HG03442 (cell line): Measurements from ENCODE around the gene C5AR1.
"Not testable (repeated sequence)": the region's sequence is repeated elsewhere in the genome, so short reads cannot be mapped to it uniquely, and the experiment has no call there.

Experiments used
- ATAC-seq: cut with Tn5 transposase; IDR thresholded peaks from one replicate; pipeline ENCODE4 v1.9.1; 2021; ENCODE audit warnings: mild to moderate bottlenecking, moderate library complexity; ENCODE audit not compliant: unreplicated experiment

C5AR1 gene

DNA sequence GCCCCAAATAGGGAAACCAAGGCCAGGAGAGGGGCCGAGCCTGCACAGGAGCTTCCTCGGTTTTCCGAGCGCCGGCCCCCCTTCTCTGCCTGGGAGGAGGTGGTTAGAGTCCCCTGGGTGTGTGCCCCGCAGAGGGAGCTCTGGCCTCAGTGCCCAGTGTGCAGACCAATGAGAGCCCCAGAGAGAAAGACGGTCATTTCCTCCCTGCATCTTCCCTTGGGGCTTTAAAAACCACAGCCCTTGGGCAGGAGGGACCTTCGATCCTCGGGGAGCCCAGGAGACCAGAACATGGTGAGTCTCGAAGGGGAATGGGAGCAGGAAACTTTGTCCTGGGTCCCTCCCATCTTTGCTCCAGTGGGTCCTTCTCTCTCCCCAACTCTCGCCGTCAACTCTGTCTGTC, at the start of gene C5AR1:
Gene C5AR1, plus strand, starts transcription at position 254 of the 400 bp plus-strand sequence. Its CDS starts 35 bp downstream, at position 289.
- no peak for ATAC-seq

- ATAC-seq = no peak
These were observed 49.2 kb upstream of the C5AR1 start for GRCh38 chr19:47260476-47260875.

- ATAC-seq = peak; percentile 40
These were observed 47.5 kb upstream of the C5AR1 start for GRCh38 chr19:47261946-47262793.

GRCh38 chr19:47264629-47265028, 45.0 kb upstream of the C5AR1 start:
- ATAC-seq = no peak

GRCh38 chr19:47266401-47266941, 43.2 kb upstream of the C5AR1 start:
- no peak for ATAC-seq

GRCh38 chr19:47267350-47267759, 42.3 kb upstream of the C5AR1 start:
- ATAC-seq = no peak

DNA sequence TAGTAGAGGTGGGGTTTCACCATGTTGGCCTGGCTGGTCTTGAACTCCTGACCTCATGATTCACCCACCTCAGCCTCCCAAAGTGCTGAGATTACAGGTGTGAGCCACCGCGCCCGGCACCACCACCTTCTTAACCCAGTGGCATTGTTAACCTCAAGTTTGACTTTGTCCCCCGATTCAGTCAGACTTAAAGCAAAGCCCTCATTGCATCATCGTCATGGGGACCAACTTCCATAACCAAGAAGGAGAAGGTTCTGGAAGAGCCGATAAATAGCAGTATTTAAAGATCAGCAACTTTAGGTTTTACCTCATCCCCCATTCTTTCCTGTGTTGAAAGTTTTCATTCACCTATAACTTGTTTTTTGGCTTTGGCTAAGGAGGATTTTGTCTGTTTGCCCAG, 41.6 kb upstream of the C5AR1 start:
- ATAC-seq = no peak

DNA sequence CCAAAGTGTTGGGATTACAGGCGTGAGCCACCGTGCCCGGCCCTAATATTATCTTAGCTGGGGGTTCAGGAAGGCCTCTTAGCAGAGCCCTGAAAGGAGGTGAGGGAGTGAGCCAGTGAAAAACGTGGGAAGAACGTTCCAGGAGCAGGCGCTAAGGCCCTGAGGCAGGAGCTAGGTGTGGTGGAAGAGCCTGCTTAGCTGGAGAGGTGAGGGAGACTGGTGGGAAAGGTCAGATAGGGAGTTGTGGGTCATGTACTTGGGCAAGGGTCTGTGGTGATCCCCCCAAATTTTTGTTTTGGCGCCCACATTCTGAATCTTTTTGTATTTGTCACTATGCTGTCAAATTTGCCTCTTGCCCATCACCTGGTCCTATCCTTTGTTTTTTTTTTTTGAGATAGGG, 40.1 kb upstream of the C5AR1 start:
- ATAC-seq = no peak

DNA sequence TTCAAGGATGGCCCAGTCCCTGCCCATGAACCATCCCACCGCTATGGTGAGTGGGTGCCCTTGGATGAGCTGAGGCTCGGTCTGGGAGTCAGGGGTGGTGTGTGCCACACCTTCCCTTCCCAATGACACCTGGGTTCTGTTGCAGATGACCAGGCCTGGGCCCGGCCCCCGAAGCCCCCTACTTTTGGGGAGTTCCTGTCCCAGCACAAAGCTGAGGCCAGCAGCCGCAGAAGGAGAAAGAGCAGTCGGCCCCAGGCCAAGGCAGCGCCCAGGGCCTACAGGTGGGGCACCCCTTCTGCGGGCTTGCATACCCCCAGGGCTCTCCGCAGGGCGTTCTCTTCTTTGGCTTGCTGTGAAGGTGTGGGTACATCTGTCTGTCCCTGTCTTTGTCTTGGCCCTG, 39.3 kb upstream of the C5AR1 start:
- ATAC-seq = no peak

DNA sequence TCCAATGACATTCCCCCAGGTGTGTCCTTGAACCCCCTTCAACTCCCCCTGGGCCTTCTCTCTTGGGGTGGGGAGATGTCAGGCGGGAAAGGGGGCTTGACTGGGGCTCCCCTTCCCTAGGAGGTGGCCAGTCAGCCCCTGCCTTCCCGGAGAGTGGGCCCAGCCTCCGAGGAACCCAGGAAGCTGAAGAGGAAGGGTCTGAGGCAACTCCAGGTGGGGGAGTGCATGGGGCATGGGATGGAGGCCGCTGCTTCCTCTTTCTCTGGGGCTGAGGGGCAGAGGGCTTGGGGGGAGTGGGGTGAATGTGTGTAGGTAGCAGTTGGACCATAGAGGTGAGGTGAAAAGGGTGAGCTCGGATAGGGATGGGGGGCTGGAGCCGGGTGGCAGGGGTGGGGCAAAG, 37.7 kb upstream of the C5AR1 start:
- ATAC-seq = no peak

DNA sequence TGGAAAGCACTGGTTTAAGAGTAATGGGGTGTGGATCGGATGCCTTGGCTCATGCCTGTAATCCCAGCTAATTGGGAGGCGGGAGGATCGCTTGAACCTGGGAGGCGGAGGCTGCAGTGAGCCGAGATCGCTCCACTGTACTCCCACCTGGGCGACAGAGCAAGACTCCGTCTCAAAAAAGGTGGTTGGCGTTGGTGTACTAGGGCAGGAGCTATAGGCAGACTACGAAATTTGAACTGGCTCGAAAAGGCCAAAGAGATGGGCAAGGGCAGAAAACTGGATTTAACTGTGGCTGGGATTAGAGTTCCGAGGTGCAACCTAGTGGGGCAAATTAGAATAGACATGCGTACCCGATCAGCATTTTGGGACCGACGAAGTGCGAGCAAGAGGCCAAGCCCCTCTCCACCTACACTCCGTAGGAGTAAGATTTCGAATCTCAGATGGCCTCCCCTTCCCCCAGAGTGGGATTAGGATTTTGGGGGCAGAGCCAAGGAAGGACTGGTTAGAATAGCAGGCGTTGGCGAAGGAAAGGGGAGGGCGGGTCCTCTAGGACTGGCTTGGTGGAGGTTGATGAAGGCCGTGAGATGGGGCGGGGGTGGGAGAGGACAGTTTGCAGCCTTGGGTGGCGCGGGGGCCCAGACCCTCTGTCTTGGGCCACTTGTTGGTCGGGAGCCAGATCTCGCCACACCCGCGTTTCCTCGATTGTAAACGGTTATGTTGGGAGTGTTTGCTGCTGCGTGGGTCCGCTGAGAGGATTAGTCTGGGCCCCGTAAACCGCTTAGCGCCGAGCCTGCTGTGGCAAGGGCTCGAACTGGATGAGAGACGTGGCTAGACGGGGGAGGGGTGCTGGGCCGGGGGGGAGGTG, 37.0 kb upstream of the C5AR1 start:
- no peak for ATAC-seq

- peak; percentile 61 for ATAC-seq
These were observed 36.2 kb upstream of the C5AR1 start for GRCh38 chr19:47273313-47274070.

GRCh38 chr19:47274071-47274890, 35.4 kb upstream of the C5AR1 start, which contains the start of gene INAFM1:
INAFM1 (plus strand) TSS chr19:47274885; CDS start chr19:47274920, 35 bp downstream.
- peak; percentile 37 for ATAC-seq

DNA sequence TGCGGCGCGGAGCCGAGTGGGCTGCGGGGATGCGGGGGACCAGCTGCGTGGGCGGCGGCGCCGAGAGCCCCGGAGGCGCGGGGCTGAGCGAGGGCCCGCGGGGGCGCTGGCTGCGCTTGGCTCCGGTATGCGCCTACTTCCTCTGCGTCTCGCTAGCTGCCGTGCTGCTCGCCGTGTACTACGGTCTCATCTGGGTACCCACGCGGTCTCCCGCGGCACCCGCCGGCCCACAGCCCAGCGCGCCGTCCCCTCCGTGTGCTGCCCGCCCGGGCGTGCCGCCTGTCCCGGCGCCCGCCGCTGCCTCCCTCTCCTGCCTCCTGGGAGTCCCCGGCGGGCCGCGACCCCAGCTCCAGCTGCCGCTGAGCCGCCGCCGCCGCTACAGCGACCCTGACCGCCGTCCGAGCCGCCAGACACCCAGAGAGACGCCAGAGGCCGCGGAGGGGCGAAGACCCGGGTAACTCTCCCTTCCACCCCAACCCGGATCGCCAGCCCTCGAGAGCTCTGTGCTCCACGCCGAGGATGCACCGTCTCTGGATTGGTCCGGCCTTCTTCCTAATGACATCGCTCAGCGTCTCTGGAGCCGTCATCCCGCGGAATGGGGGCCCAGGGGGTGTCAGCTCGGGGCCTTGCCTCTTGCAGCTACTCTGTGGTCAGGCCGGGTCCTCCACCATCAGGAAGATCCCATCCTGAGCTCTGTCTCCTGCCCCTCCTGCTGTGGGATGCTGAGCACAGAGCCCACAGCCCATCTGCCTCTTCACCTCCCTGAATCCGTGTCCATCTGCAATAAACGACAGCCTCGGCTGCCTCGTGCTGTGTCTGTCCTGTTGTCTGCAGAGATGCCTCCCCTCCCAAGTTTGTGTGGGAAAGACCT, 34.5 kb upstream of the C5AR1 start:
- peak; percentile 1 for ATAC-seq

- ATAC-seq = no peak
These were observed 33.7 kb upstream of the C5AR1 start for GRCh38 chr19:47275791-47276461.

GRCh38 chr19:47276513-47276912, 33.1 kb upstream of the C5AR1 start:
- not testable (repeated sequence) for ATAC-seq

- ATAC-seq = no peak
These were observed 29.4 kb upstream of the C5AR1 start for GRCh38 chr19:47280183-47280797.
